ENCODE measurements around the gene EOGT.

- TF ChIP-seq CTCF (conservative IDR thresholded peaks at IDR 0.05; ENCODE audit: low read length), result no peak
- TF ChIP-seq EZH2phosphoT487 (IDR thresholded peaks at IDR 0.05; ENCODE audit: borderline replicate concordance), result no peak
Observed at GRCh38 chr3:68936856-68937255, 76.6 kb downstream of the EOGT start.
